B cell (primary cell): ENCODE measurements around the gene TOP2A.

Source experiments
- EZH2 ChIP-seq: IDR thresholded peaks from 2 replicates; pipeline ENCODE4 v1.6.1; 2012; ENCODE audit warnings: borderline replicate concordance, low read depth, mild to moderate bottlenecking, moderate library complexity, low read length; ENCODE audit not compliant: insufficient read depth, poor library complexity, severe bottlenecking
- TF ChIP-seq, protein P1 (sequence below): fragments of 200-600 bp; IDR thresholded peaks from one replicate; pipeline ENCODE4 v1.8.0; 2022; ENCODE audit warnings: antibody characterized with exemption, mild to moderate bottlenecking

GRCh38 chr17:40432864-40433528, 15.3 kb upstream of the TOP2A start:
- TF ChIP-seq, protein P1, sequence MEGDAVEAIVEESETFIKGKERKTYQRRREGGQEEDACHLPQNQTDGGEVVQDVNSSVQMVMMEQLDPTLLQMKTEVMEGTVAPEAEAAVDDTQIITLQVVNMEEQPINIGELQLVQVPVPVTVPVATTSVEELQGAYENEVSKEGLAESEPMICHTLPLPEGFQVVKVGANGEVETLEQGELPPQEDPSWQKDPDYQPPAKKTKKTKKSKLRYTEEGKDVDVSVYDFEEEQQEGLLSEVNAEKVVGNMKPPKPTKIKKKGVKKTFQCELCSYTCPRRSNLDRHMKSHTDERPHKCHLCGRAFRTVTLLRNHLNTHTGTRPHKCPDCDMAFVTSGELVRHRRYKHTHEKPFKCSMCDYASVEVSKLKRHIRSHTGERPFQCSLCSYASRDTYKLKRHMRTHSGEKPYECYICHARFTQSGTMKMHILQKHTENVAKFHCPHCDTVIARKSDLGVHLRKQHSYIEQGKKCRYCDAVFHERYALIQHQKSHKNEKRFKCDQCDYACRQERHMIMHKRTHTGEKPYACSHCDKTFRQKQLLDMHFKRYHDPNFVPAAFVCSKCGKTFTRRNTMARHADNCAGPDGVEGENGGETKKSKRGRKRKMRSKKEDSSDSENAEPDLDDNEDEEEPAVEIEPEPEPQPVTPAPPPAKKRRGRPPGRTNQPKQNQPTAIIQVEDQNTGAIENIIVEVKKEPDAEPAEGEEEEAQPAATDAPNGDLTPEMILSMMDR = no peak
- TF ChIP-seq EZH2 = no peak
